Ishikawa (cell line): ENCODE data around the gene MIER1.

Experiments
- CREB1 ChIP-seq: IDR thresholded peaks from 2 replicates; pipeline ENCODE4 v1.6.1; 2012; ENCODE audit warnings: low read depth
- FOXM1 ChIP-seq: IDR thresholded peaks from 2 replicates; pipeline ENCODE4 v1.6.1; 2012; ENCODE audit warnings: low read depth, borderline replicate concordance
- NFIC ChIP-seq: IDR thresholded peaks from 2 replicates; pipeline ENCODE4 v1.6.1; 2012
- YY1 ChIP-seq: IDR thresholded peaks from 2 replicates; pipeline ENCODE4 v1.6.1; 2012; ENCODE audit warnings: low read depth

DNA sequence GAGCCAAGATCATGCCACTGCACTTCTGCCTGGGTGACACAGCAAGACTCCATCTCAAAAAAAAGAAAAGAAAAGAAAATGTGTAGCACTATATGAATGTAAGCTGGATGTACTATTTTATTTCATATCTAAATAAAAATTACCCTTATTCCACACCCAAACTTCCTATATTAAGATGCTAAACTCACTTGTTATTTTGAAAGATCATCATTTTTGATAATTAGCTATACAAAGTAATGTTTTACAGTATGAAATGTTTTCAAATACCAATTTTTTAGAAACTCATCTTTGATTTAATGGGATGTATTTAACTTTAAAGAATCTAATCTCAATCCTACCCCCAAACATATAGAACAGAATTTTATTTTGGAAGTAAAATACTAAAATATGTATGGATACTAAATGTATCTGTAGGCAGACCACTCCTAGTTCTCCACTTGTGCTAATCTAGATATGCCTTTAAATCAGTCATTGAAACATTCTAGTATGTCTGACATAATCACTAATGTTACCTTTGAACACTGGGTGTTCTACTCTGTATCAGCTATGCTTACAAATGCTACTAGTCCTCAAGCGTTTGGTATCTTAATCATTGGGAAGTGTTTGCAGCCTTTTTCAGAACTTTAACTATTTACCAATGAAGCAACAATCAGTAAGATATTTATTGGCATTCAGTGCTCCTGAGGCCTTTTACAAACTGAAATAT is 12.9 kb downstream of the MIER1 start:
- no peak for TF ChIP-seq NFIC
- TF ChIP-seq CREB1, result no peak
- TF ChIP-seq FOXM1, result no peak
- no peak for TF ChIP-seq YY1
